Right atrium auricular region (tissue), 2 donors: ENCODE measurements around the gene PLK3. TPM values are rescaled to one million over a fixed set of nuclear protein-coding genes. Genes with fewer than 3 reads are reported as not detected.

Experiments
- DNase-seq: peaks from one replicate; pipeline ENCODE4 v3.0.0-alpha.2; 2019; ENCODE audit warnings: low spot score
- H3K27ac ChIP-seq, 2 donors: fragments of 200-600 bp; sonication (generic); 1 replicate in 1 of 2; 2 replicates in 1 of 2; pipeline ENCODE4 v1.5.1; 2016 to 2019
- H3K27me3 ChIP-seq, 2 donors: fragments of 200-600 bp; sonication (generic); one replicate each; pipeline versions ENCODE4 v1.5.1 to v1.6.0; 2017 to 2019
- H3K36me3 ChIP-seq: fragments of 200-600 bp; sonication (generic); one replicate; pipeline ENCODE4 v1.5.1; 2016
- H3K4me1 ChIP-seq, 2 donors: fragments of 200-600 bp; sonication (generic); one replicate each; pipeline versions ENCODE4 v1.5.1 to v1.6.0; 2017 to 2019
- H3K4me3 ChIP-seq, 2 donors: fragments of 200-600 bp; sonication (generic); 1 replicate in 1 of 2; 2 replicates in 1 of 2; pipeline ENCODE4 v1.5.1; 2017 to 2019; ENCODE audit warnings: mild to moderate bottlenecking in 1 of 2, moderate library complexity in 1 of 2
- H3K9me3 ChIP-seq, 2 donors: fragments of 200-600 bp; sonication (generic); one replicate each; pipeline ENCODE4 v1.5.1; 2019
- total RNA-seq, 2 donors: library from RNA; depleted of rRNA; stranded (reverse); fragments of >200 nt; gene quantifications; one replicate each; pipeline ENCODE4 v1.1.0, GENCODE V29; 2016
- TF ChIP-seq, protein P1 (sequence below), 2 donors: fragments of 200-600 bp; sonication (generic); IDR thresholded peaks; one replicate each; pipeline ENCODE4 v1.5.1; 2019; ENCODE audit warnings: antibody characterized with exemption in 2 of 2

The PLK3 gene
- total RNA-seq, 2 donors from 2014 or later = 9.1 to 10.8 TPM

DNA sequence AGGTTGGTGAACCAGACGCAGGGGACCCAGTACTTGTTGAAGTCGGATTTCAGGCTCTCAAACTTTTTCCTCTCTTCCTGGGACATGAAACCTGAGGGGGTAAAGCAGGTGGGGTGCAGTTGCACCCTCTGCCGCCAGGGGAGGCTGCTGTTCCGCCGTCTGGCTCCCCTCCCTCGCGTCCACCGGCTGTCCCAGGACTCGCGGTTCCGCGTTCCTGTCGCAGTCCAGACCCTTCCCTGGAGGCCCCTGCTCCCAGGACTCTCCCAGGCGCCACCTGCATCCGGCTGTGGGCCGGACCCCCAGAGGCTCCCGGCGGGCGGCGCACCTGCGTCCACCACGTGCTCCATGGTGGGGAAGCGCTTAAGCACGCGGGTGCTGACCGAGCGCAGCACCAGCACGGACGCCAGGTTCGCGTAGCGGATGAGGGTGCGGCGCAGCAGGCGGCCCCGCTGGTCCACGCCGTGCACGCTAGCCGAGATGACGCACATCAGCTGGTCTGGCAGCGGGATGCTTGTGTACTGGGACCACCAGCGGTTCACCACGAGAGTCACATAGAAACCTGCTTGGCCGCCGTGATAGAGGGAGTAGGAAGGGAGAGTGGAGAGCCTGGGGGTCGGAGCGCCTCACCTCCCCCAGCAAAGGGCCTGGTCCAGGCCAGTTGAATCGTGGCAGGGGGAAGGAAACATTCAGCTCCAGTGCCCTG is 13.9 kb upstream of the PLK3 start:
- peak overlapping the region; percentile 45 to 59 for H3K4me3 ChIP-seq

DNA sequence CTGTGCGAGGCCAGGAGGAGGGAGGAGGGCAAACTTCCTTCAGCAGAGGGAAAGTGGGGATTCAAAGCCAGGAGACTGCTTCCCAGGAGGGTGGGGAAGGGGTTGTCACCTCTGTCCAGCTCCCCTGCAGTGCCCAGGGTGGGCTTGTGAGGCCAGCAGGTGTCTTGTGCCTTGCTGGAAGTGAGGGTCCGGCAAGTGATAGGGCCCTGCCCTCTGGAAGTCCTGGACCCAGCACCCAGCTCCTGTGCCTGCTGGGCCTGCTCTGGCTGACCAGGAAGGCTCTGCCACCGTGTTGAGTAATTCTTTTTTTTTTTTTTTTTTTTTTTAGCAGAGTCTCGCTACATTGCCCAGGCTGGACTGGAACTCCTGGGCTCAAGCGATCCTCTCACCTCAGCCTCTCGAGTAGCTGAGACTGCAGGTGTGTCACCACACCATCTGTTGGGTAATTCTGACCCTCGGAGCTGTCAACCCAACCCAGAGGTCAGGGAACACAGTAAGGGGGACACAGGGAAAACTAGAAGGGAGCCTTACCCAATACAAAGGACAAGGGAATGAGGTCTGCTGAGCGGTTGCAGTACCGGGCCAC is 13.2 kb upstream of the PLK3 start:
- Histone ChIP-seq H3K4me1 (peaks cover 0 to 32% of the 10 kb centered on the region in 2 donors), H3K9me3 (no peaks in the 10 kb centered on the region), H3K36me3 (no peaks in the 10 kb centered on the region), H3K27ac (peak overlapping the region; percentile 40 to 69), H3K4me3 (peak overlapping the region in 1 of 2 donors; percentile 59), H3K27me3 (no peaks in the 10 kb centered on the region)
- TF ChIP-seq, protein P1, sequence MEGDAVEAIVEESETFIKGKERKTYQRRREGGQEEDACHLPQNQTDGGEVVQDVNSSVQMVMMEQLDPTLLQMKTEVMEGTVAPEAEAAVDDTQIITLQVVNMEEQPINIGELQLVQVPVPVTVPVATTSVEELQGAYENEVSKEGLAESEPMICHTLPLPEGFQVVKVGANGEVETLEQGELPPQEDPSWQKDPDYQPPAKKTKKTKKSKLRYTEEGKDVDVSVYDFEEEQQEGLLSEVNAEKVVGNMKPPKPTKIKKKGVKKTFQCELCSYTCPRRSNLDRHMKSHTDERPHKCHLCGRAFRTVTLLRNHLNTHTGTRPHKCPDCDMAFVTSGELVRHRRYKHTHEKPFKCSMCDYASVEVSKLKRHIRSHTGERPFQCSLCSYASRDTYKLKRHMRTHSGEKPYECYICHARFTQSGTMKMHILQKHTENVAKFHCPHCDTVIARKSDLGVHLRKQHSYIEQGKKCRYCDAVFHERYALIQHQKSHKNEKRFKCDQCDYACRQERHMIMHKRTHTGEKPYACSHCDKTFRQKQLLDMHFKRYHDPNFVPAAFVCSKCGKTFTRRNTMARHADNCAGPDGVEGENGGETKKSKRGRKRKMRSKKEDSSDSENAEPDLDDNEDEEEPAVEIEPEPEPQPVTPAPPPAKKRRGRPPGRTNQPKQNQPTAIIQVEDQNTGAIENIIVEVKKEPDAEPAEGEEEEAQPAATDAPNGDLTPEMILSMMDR (IDR thresholded peaks at IDR 0.05) = no peak
- DNase-seq = no peak

More for the DNA sequence above, 13.9 kb upstream of the PLK3 start:
- H3K9me3 ChIP-seq = no peaks in the 10 kb centered on the region
- DNase-seq = no peak
- TF ChIP-seq, protein P1 (IDR thresholded peaks at IDR 0.05) = peak; percentile 100
- peaks cover 4% of the 10 kb centered on the region for H3K36me3 ChIP-seq
- H3K27me3 ChIP-seq = no peaks in the 10 kb centered on the region
- peak overlapping the region; percentile 40 to 69 for H3K27ac ChIP-seq
- peaks cover 0 to 32% of the 10 kb centered on the region in 2 donors for H3K4me1 ChIP-seq

DNA sequence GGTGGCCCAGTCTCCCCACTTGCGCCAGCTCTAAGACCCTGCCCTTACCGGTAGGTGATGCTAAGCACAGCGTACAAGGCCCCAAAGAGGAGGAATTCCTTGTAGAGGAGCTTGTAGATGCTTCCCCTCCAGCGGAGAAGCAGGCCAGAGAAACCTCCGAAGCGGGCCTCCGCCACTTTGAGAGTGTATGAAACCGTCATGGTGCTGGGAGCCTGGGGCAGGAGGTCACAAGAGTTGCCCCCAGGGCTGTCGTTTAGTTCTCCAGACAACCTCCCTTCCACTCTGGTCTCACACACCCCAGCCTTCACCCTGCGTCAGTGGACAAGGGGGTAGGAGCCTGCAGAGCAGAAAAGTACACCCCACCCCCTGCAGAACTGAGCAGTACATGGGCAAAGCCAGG is 12.7 kb upstream of the PLK3 start:
- H3K27ac ChIP-seq = no peak overlapping the region
- TF ChIP-seq, protein P1 (IDR thresholded peaks at IDR 0.05) = no peak

DNA sequence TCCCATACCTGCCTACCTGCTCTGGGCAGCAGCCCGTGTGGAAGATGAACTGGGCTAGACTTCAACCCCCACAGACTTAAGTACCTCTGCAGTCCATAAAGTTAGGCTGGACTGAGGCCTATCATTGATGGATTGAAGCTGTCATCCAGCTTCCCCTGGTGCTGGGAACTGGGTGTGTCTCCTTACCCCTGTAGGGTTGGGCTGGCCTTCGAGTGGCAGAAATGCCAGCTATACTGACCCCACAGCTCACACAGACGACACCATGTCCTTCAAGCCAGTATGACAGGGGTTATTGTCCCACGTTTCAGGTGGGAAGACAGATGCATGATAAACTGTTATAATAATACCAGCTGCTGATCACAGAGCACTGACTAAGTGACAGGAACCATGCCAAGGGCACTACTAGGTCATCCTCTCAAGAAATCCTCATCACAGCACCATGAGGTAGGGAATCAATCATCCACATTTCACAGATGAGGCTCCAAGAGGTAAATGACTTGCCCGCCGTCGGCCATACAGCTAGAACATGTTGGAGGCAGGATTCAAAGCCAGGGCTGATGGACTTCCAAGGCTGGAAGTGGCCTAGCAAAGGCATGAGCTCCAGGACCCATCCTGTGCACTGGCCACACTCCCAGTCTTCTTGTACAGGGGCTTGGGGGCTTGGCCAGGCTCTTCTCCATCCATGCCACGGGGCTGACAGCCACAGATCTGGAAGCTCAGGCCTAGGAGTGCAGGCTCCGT is 11.9 kb upstream of the PLK3 start, which contains the start of gene BEST4:
TSS of gene BEST4 (minus strand) at position 51 of the 741 bp plus-strand sequence. CDS start 465 bp downstream, outside the sequence.
- no peak for DNase-seq
- Histone ChIP-seq H3K4me3 (no peak within 1 kb of the TSS), H3K27me3 (no peaks in the 10 kb centered on the region), H3K36me3 (no peaks in the 10 kb centered on the region), H3K27ac (no peak within 1 kb of the TSS), H3K4me1 (peaks cover 0 to 32% of the 10 kb centered on the region in 2 donors), H3K9me3 (no peaks in the 10 kb centered on the region)
- TF ChIP-seq, protein P1 (IDR thresholded peaks at IDR 0.05) = no peak

More for the DNA sequence above, 12.7 kb upstream of the PLK3 start:
- Histone ChIP-seq H3K36me3 (no peaks in the 10 kb centered on the region), H3K4me1 (peaks cover 0 to 32% of the 10 kb centered on the region in 2 donors), H3K27me3 (no peaks in the 10 kb centered on the region), H3K9me3 (no peaks in the 10 kb centered on the region), H3K4me3 (no peak overlapping the region)
- no peak for DNase-seq

DNA sequence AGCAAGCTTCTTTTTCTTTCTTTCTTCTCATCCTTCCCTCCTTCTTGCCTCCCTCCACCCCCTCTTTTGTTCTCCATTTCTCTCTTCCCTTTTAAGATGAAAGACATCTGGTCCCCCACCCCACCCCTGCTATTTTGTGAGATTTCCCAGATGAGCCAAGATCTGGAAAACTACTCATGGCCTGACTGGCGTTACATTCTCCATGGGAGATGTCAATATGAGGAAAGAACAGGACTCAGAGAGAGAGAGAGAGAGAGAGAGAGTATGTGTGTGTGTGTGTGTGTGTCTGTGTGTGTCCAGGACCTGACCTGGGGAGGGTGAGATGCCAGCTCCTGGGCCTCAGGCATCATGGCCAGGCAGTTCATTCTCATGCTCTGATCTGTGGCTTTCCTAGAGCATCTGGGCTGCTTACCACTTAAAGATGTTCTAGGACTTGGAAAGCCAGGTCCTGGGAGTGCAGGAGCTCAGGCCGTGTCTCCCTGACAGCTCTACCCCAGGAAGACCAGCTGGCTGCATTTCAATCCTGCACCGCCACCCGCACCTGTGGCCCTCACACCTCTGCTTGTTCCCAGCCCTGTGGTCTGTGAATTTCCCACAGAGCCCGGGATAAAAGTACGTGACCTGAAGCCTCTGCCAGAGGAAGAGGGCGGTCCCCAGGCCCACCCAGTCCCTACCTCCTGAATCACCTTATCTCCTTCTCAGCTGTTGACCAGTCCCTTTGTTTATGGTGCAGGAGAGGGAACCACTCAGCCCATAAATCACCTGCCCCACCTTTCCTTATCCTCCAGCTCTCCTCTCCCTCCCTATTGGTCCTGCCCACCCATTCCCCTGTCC is 9.0 kb upstream of the PLK3 start:
- Histone ChIP-seq H3K27ac (no peak overlapping the region), H3K27me3 (no peaks in the 10 kb centered on the region), H3K36me3 (no peaks in the 10 kb centered on the region), H3K4me3 (no peak overlapping the region), H3K4me1 (peaks cover 0 to 6% of the 10 kb centered on the region in 2 donors), H3K9me3 (no peaks in the 10 kb centered on the region)
- TF ChIP-seq, protein P1 (IDR thresholded peaks at IDR 0.05) = no peak
- no peak for DNase-seq
